Astrocyte (in vitro differentiated cells and primary cell): ENCODE results near the gene GCK.

Source experiments
- CTCF ChIP-seq: IDR thresholded peaks from 2 replicates; pipeline ENCODE4 v1.5.1; 2011; ENCODE audit warnings: low read depth, mild to moderate bottlenecking, inconsistent platforms, low read length, moderate library complexity; ENCODE audit not compliant: insufficient read depth
- EZH2 ChIP-seq: IDR thresholded peaks from 2 replicates; pipeline ENCODE4 v1.6.1; 2012; ENCODE audit warnings: mild to moderate bottlenecking, low read length, inconsistent platforms; ENCODE audit not compliant: insufficient read depth

GRCh38 chr7:44193011-44193802 is 4.0 kb upstream of the GCK start:
- TF ChIP-seq CTCF (no peak), EZH2 (no peak)
